ENCODE results near the gene HARS2. TPM values are rescaled to one million over a fixed set of nuclear protein-coding genes. Genes with fewer than 3 reads are reported as not detected.

Gene HARS2
- total RNA-seq, 2 experiments from 2014 or later = 38.7 to 41.7 TPM

Small RNA genes lying within 50 kb of the gene (microRNA-seq; reads per million reads assigned to microRNA genes)
- not detected for gene MIR3655

Other genes with a start within 250 kb of the HARS2 start
- 10 to 100 TPM; 11.8 to 12.0 TPM for gene EIF4EBP3, start 143.8 kb upstream of the HARS2 start, total RNA-seq
- gene SRA1, start 134.0 kb upstream of the HARS2 start, total RNA-seq = 10 to 100 TPM; 34.4 to 36.9 TPM
- 10 to 100 TPM; 41.3 to 47.7 TPM for gene APBB3, start 126.9 kb upstream of the HARS2 start, total RNA-seq
- 10 to 100 TPM; 80.8 to 94.0 TPM for gene SLC35A4, start 126.6 kb upstream of the HARS2 start, total RNA-seq
- 1 to 10 TPM; 3.5 to 4.1 TPM for gene CD14, start 58.3 kb upstream of the HARS2 start, total RNA-seq
- 10 to 100 TPM; 39.2 to 43.7 TPM for gene TMCO6, start 52.0 kb upstream of the HARS2 start, total RNA-seq
- 10 to 100 TPM; 65.9 to 66.6 TPM for gene NDUFA2, start 43.8 kb upstream of the HARS2 start, total RNA-seq
- gene IK, start 43.6 kb upstream of the HARS2 start, total RNA-seq = 100 to 1,000 TPM; 135 to 140 TPM
- 10 to 100 TPM; 41.8 to 45.4 TPM for gene WDR55, start 26.6 kb upstream of the HARS2 start, total RNA-seq
- 1 to 10 TPM; 3.1 to 3.4 TPM for gene DND1, start 17.9 kb upstream of the HARS2 start, total RNA-seq
- gene HARS1, start 85 bp upstream of the HARS2 start, total RNA-seq = 10 to 100 TPM; 77.3 to 81.5 TPM
- 10 to 100 TPM; 54.7 to 57.8 TPM for gene ZMAT2, start 9.0 kb downstream of the HARS2 start, total RNA-seq
- gene PCDHA1, start 94.7 kb downstream of the HARS2 start, total RNA-seq = not detected
- not detected for gene PCDHA2, start 103.4 kb downstream of the HARS2 start, total RNA-seq
- gene PCDHA3, start 109.6 kb downstream of the HARS2 start, total RNA-seq = not detected
- gene PCDHA4, start 115.6 kb downstream of the HARS2 start, total RNA-seq = not detected
- gene PCDHA5, start 130.2 kb downstream of the HARS2 start, total RNA-seq = not detected
- gene PCDHA6, start 136.5 kb downstream of the HARS2 start, total RNA-seq = not detected
- not detected for gene PCDHA7, start 142.8 kb downstream of the HARS2 start, total RNA-seq
- not detected for gene PCDHA8, start 149.7 kb downstream of the HARS2 start, total RNA-seq
- not detected for gene PCDHA9, start 156.9 kb downstream of the HARS2 start, total RNA-seq
- gene PCDHA10, start 164.4 kb downstream of the HARS2 start, total RNA-seq = not detected
- gene PCDHA11, start 177.5 kb downstream of the HARS2 start, total RNA-seq = not detected
- gene PCDHA12, start 183.9 kb downstream of the HARS2 start, total RNA-seq = not detected
- not detected for gene PCDHA13, start 190.7 kb downstream of the HARS2 start, total RNA-seq
- not detected for gene PCDHAC1, start 234.8 kb downstream of the HARS2 start, total RNA-seq